ENCODE results near the gene SLC39A5.

GRCh38 chr12:56208006-56208405 lies 21.8 kb upstream of the SLC39A5 start:
- TF ChIP-seq CTCF (IDR thresholded peaks at IDR 0.05) = no peak
- no peak for TF ChIP-seq EZH2 (IDR thresholded peaks at IDR 0.05; ENCODE audit: borderline replicate concordance, insufficient read depth, low read depth, low read length, poor library complexity, severe bottlenecking)
